Esophagus muscularis mucosa (tissue), 4 donors: ENCODE results near the gene PKP4.

Experiments used
- CTCF ChIP-seq, 3 experiments: fragments of 200-600 bp in 2 of 3; fragments of 450-650 bp in 1 of 3; sonication (generic) in 2 of 3; IDR thresholded peaks; one replicate each; pipeline ENCODE4 v1.5.1; 2017 to 2019; ENCODE audit warnings: antibody characterized with exemption in 3 of 3, mild to moderate bottlenecking in 2 of 3, moderate library complexity in 1 of 3
- EP300 ChIP-seq: sonication (generic); formaldehyde crosslinking; IDR thresholded peaks from one replicate; pipeline ENCODE4 v1.6.1; 2017; ENCODE audit warnings: antibody characterized with exemption
- POLR2A ChIP-seq: fragments of 450-650 bp; IDR thresholded peaks from one replicate; pipeline ENCODE4 v1.6.1; 2017; ENCODE audit warnings: antibody characterized with exemption, moderate library complexity, mild to moderate bottlenecking, low read depth

- TF ChIP-seq CTCF (IDR thresholded peaks at IDR 0.05) (no peak), POLR2A (no peak), EP300 (no peak)
Observed at GRCh38 chr2:158649846-158650245, 193.1 kb downstream of the PKP4 start.
